Stromal cell of bone marrow (primary cell): ENCODE measurements around the gene CHRNA7.
"Not testable (repeated sequence)": the region's sequence is repeated elsewhere in the genome, so short reads cannot be mapped to it uniquely, and the experiment has no call there.

ENCODE experiments used
- DNase-seq: peaks from one replicate; pipeline ENCODE4 v3.0.0-alpha.2; 2012; ENCODE audit warnings: low read depth

The CHRNA7 gene

GRCh38 chr15:32120577-32121383 lies 90.5 kb downstream of the CHRNA7 start:
- no peak for DNase-seq

- DNase-seq, result no peak
These were observed 91.0 kb downstream of the CHRNA7 start for GRCh38 chr15:32121384-32121695.

- no peak for DNase-seq
These were observed 91.7 kb downstream of the CHRNA7 start for GRCh38 chr15:32122013-32122412.

DNA sequence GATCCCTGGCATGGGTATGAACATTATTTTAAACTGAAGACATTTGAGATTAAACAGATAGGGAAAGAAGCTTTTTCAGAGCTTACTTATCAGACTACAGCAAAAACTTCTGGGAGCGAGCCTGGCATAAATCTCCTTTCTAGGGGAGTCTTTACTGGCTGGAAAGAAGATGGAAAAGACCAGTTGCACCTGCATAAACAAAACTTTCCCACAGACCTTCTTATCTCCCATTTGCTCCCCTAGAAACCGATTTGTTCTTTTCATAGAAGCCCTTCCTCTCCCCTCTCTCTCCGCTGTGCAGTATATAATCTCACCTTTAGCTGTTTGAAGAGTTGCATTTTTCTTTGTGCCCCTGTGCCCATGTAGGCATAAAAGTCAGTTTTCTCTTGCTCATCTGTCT lies 93.2 kb downstream of the CHRNA7 start:
- DNase-seq, result no peak

DNA sequence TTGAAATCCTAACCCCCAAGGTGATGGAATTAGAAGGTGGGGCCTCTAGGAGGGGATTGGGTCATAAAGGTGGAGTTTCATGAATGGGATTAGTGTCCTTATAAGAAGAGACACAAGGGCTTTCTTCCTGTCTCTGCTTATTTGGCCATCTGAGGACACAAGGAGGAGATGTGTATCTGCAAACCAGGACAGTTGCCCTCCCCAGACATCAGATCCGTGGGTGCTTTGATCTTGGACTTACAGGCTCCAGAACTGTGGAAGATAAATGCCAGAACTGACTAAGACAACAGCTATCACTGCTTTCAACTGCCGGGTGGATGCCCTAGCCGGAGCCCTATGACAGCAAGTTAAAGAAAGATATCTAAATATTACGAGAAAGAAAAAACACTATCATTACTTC lies 94.4 kb downstream of the CHRNA7 start:
- DNase-seq, result no peak

- DNase-seq, result no peak
These were observed 95.3 kb downstream of the CHRNA7 start for GRCh38 chr15:32125595-32125994.

GRCh38 chr15:32129815-32130214 lies 99.5 kb downstream of the CHRNA7 start:
- DNase-seq, result no peak

DNA sequence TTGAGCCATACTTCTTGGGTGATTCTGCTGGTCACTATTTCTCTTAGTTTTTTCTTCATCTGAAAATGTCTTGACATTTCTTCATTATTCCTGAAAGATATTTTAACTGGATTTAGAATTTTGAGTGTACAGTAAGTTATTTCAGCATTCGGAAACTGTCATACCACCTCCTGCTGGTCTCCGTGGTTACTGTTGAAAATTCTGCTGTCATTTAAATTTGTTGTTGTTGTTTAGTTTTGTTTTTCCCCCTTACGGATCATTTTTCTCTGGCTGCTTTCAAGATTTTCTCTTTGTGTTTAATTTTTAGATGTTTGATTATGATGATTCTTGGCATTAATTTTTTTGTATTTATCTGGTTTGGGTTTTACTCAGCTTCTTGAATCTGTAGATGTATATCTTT lies 100.5 kb downstream of the CHRNA7 start:
- DNase-seq, result no peak

DNA sequence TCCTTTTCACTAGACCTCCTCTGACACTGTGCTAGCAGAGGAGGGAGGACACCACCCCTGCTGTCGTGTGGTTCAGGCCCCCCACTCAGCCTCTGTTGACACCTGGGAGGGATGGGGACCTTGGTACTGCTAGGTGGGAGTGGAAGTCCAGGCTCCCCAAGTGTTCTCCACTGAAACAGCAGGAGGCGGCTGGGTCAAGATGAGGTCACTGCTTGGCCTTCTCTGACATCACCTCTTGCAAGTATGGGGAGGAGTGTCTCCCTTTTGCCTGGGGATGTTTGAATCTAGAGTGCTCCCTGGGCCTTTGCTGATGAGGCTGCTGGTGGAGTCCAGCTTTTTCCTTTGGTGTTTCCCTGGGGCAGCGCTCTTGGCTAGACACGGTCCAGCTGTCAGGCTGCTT lies 101.5 kb downstream of the CHRNA7 start:
- no peak for DNase-seq

GRCh38 chr15:32132859-32133258 lies 102.5 kb downstream of the CHRNA7 start:
- no peak for DNase-seq

DNA sequence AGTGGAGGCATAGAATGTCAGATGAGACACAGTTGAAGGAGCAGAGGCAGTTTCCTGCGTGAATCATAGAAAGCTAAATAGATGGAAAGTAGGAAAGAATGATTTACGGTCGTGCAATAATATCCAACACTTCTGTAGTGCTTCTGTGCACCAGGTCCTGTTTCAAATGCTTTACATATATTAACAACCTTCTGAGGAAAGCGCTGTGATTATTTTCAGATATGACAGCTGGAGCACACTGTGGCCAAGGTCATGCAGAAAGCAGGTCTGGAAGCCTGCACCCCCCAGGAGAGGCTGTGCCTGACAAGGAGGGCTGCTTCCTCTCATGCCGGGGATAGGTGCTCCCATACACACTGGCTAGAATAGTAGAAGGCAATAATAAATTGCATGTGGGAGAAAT lies 104.5 kb downstream of the CHRNA7 start:
- DNase-seq, result no peak

GRCh38 chr15:32135335-32135734 lies 105.0 kb downstream of the CHRNA7 start:
- no peak for DNase-seq

- DNase-seq, result not testable (repeated sequence)
These were observed 115.2 kb downstream of the CHRNA7 start for GRCh38 chr15:32145512-32145911.

DNA sequence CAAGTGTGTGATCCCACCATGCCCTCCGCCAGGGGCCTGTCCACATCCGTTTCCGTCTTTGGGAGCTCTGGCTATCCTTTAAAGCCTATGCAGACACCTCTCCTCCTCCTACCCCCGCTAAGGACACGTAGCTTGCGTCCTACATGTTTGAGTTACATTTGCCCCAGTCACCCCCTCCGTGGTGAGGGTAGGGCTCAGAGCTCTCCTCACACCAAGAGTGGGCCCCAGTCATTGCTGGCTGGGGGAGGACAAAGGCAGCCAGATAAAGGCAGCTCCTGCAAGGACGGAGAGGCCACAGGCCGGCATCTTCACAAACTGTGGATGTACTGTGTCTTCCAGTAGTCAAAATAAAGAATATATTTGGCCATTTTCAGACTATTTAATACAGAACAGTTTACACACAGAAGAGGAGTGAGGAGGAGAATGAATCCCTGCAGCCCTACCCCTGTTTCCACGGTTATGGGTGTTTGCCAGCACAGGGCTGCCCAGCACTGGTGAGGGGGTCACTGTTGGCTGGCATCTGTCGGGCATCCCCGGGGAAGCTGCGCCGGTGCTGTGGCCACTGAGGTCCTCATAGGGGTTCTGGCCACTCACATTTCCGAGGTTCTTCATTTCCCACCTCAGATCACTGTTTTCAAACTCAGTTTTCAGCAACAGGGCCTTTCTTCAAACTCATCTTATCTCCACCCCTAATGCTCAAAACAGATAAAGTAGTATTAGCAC lies 118.7 kb downstream of the CHRNA7 start:
- no peak for DNase-seq

- DNase-seq, result no peak
These were observed 122.3 kb downstream of the CHRNA7 start for GRCh38 chr15:32152574-32152973.

- DNase-seq, result not testable (repeated sequence)
These were observed 123.7 kb downstream of the CHRNA7 start for GRCh38 chr15:32153868-32154623.

DNA sequence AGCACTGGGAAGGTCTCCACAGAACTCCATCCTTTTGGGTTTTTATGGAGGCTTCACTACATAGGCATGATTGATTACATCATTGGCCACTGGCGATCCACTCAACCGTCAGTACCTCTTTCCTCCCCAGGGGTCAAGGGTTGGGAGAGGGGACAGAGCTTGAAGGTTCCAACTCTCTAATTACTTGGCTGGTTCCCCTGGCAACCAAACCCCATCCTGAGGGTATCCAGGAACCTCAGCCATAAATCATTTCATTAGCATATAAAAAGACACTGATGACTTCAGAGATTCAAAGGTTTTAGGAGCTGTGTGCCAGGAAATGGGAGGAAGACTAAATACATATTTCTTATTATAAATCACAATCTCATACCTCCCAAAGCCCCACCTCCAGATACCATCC lies 131.8 kb downstream of the CHRNA7 start:
- not testable (repeated sequence) for DNase-seq

GRCh38 chr15:32164065-32164464 lies 133.8 kb downstream of the CHRNA7 start:
- not testable (repeated sequence) for DNase-seq

GRCh38 chr15:32164747-32165146 lies 134.4 kb downstream of the CHRNA7 start:
- not testable (repeated sequence) for DNase-seq

DNA sequence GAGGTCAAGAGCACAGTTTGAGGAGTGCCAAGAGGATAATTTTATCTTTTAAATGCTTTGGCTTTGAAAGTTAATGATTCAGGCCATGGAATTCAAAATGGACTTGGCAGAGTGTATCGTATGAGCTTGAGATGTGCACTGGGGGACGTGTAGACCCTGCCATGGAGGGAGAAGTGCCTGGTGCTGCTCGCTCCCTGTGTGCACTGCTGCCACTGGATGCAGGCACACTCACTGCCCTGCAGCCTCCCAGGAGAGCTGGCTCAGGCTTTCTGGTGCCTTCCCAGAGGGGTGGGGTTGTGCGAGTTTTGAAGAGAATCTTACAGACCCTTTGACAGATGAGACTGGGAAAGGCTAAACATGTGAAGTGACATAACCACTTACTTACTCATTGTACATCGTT lies 135.5 kb downstream of the CHRNA7 start:
- not testable (repeated sequence) for DNase-seq

DNA sequence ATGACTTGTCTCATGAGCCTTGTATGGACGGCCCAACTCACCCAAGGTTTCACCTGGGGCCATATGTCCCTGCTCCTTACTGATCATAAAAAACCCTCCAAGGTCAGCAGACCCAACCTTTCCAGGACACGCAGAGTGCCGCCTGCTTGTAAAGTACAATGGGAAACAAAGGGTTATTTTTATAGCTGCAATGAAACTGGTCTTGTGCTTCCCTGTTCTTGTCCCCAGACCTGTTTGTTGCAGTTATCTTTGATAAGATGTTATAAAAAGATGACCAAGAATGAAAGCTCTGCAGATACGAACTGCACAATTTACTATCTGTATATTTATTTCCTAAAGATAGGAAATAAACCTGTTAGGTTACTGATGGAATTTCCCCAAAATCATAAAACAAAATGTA lies 136.0 kb downstream of the CHRNA7 start:
- DNase-seq, result not testable (repeated sequence)

DNA sequence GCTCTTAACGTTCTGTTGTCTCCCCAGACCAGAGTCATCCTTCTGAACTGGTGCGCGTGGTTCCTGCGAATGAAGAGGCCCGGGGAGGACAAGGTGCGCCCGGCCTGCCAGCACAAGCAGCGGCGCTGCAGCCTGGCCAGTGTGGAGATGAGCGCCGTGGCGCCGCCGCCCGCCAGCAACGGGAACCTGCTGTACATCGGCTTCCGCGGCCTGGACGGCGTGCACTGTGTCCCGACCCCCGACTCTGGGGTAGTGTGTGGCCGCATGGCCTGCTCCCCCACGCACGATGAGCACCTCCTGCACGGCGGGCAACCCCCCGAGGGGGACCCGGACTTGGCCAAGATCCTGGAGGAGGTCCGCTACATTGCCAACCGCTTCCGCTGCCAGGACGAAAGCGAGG lies 137.6 kb downstream of the CHRNA7 start:
- DNase-seq, result not testable (repeated sequence)

- DNase-seq, result not testable (repeated sequence)
These were observed 150.3 kb downstream of the CHRNA7 start for GRCh38 chr15:32180579-32180978.
